Upper lobe of left lung (tissue), 4 donors: ENCODE results near the gene SCP2.

Experiments used
- EP300 ChIP-seq, 4 donors: sonication (generic); formaldehyde crosslinking; IDR thresholded peaks; one replicate each; pipeline ENCODE4 v1.5.1; 2017; ENCODE audit warnings: antibody characterized with exemption in 4 of 4, control low read depth in 2 of 4
- POLR2A ChIP-seq, 4 donors: fragments of 450-650 bp; IDR thresholded peaks; one replicate each; pipeline ENCODE4 v1.5.1; 2016 to 2017; ENCODE audit warnings: antibody characterized with exemption in 4 of 4, mild to moderate bottlenecking in 2 of 4
- TF ChIP-seq, protein P1 (sequence below), 6 experiments: fragments of 450-650 bp in 4 of 6; fragments of 200-600 bp in 2 of 6; sonication (generic) in 2 of 6; IDR thresholded peaks; one replicate each; pipeline ENCODE4 v1.5.1; 2016 to 2019; ENCODE audit warnings: antibody characterized with exemption in 6 of 6

DNA sequence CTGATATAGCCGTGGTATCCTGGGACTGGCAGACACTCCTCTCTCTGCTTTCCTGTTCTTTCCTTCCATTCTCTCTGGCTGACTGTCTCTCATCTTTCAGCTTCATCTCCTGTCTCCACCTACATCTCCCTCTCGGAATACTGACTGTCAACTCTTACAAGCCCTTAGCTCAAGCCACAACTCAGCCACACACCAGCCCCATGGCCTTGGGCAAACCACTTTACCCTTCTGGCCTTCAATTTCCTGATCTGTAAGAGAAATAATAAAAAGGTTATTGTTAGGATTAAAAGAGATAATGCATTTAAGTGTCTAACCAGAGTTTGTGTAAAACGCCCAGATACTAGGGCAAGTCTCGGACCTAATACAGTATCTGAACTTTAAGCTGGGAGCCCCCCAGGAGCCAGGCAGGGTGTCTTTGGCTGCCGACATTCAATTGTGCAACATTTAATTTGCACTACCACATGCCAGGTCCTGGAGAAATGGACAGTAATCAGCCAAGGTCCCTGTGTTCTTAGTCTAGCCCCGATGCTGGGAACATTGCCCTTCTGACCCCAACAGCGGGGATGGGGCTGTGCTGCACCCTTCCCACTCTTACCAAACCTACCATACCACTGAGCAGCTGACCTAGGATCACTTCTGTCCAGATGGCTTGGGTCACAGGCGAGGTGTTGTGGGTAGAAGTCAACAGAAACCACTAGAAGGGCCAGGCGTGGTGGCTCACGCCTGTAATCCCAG lies 10.7 kb upstream of the SCP2 start:
- no peak for TF ChIP-seq EP300 (IDR thresholded peaks at IDR 0.05)
- TF ChIP-seq, protein P1, sequence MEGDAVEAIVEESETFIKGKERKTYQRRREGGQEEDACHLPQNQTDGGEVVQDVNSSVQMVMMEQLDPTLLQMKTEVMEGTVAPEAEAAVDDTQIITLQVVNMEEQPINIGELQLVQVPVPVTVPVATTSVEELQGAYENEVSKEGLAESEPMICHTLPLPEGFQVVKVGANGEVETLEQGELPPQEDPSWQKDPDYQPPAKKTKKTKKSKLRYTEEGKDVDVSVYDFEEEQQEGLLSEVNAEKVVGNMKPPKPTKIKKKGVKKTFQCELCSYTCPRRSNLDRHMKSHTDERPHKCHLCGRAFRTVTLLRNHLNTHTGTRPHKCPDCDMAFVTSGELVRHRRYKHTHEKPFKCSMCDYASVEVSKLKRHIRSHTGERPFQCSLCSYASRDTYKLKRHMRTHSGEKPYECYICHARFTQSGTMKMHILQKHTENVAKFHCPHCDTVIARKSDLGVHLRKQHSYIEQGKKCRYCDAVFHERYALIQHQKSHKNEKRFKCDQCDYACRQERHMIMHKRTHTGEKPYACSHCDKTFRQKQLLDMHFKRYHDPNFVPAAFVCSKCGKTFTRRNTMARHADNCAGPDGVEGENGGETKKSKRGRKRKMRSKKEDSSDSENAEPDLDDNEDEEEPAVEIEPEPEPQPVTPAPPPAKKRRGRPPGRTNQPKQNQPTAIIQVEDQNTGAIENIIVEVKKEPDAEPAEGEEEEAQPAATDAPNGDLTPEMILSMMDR (IDR thresholded peaks at IDR 0.05): no peak
- TF ChIP-seq POLR2A (IDR thresholded peaks at IDR 0.05): no peak
